Stomach (tissue), 9 donors: ENCODE measurements around the gene JUN. TPM values are rescaled to one million over a fixed set of nuclear protein-coding genes. Genes with fewer than 3 reads are reported as not detected.

Experiments
- DNase-seq, 2 donors: peaks; one replicate each; pipeline versions ENCODE4 v3.0.0 to v3.0.0-alpha.2; 2013 to 2019
- H3K27ac ChIP-seq, 5 donors: fragments of 200-600 bp in 4 of 5; sonication (generic) in 4 of 5; one replicate each; pipeline ENCODE4 v1.5.1; 2013 to 2019; ENCODE audit warnings: mild to moderate bottlenecking in 1 of 5, moderate library complexity in 1 of 5
- H3K27me3 ChIP-seq, 3 donors: fragments of 200-600 bp; sonication (generic); one replicate each; pipeline ENCODE4 v1.5.1; 2017 to 2019; ENCODE audit warnings: mixed run types in 1 of 3
- H3K36me3 ChIP-seq, 4 donors: fragments of 200-600 bp; sonication (generic); 1 replicate in 3 of 4; 2 replicates in 1 of 4; pipeline ENCODE4 v1.5.1; 2016 to 2019
- H3K4me1 ChIP-seq, 4 donors: fragments of 200-600 bp; sonication (generic); one replicate each; pipeline ENCODE4 v1.5.1; 2016 to 2019
- H3K4me3 ChIP-seq, 4 donors: fragments of 200-600 bp; sonication (generic) in 3 of 4; one replicate each; pipeline ENCODE4 v1.5.1; 2016 to 2019; ENCODE audit warnings: mild to moderate bottlenecking in 1 of 4
- H3K9me3 ChIP-seq, 4 donors: fragments of 200-600 bp; sonication (generic); one replicate each; pipeline ENCODE4 v1.5.1; 2016 to 2019
- EP300 ChIP-seq: sonication (generic); formaldehyde crosslinking; IDR thresholded peaks from one replicate; pipeline ENCODE4 v1.6.1; 2017; ENCODE audit warnings: antibody characterized with exemption
- POLR2A ChIP-seq, 4 donors: fragments of 450-650 bp; IDR thresholded peaks; one replicate each; pipeline ENCODE4 v1.6.1; 2016; ENCODE audit warnings: antibody characterized with exemption in 4 of 4, control low read depth in 2 of 4, mild to moderate bottlenecking in 1 of 4, moderate library complexity in 1 of 4
- POLR2AphosphoS5 ChIP-seq, 3 donors: sonication (generic); formaldehyde crosslinking; IDR thresholded peaks; one replicate each; pipeline ENCODE4 v1.6.1; 2016; ENCODE audit warnings: antibody characterized with exemption in 3 of 3
- WGBS, 5 donors: extraction: QIAGEN DNeasy Blood & Tissue Kit in 3 of 5; methylation state at CpG; one replicate each; pipeline versions ENCODE4 v1.1.5 to v1.1.7; 2013 to 2018; 5-methylcytosine and 5-hydroxymethylcytosine counted together
- intact Hi-C: fragments of 100-400 bp; cut with DNase I; formaldehyde crosslinking; loops from one replicate; pipeline ENCODE4 v1.15.1; 2023; ENCODE audit warnings: low total_unique reads
- polyA plus RNA-seq, 3 donors: library from polyadenylated mRNA; stranded (reverse); fragments of 200-250 nt; gene quantifications; one replicate each; pipeline ENCODE4 v1.2.3, GENCODE V29; 2013
- total RNA-seq, 5 donors: library from RNA; depleted of rRNA; stranded (reverse); fragments of >200 nt; gene quantifications; one replicate each; pipeline versions ENCODE4 v1.1.0 to v1.2.3, GENCODE V29; 2014 to 2016
- TF ChIP-seq, protein P1 (sequence below), 7 experiments: fragments of 450-650 bp in 4 of 7; fragments of 200-600 bp in 3 of 7; sonication (generic) in 3 of 7; IDR thresholded peaks; one replicate each; pipeline ENCODE4 v1.5.1; 2016 to 2019; ENCODE audit warnings: antibody characterized with exemption in 7 of 7, control low read depth in 2 of 7, mild to moderate bottlenecking in 1 of 7
- donor health status: healthy with polysubstance abuse.
- donor health status: Bipolar disorder and iron deficiency.
- donor health status: healthy.

The JUN gene
- total and polyA plus RNA-seq, 8 donors: 64.9 to 382 (median 170) TPM

DNA sequence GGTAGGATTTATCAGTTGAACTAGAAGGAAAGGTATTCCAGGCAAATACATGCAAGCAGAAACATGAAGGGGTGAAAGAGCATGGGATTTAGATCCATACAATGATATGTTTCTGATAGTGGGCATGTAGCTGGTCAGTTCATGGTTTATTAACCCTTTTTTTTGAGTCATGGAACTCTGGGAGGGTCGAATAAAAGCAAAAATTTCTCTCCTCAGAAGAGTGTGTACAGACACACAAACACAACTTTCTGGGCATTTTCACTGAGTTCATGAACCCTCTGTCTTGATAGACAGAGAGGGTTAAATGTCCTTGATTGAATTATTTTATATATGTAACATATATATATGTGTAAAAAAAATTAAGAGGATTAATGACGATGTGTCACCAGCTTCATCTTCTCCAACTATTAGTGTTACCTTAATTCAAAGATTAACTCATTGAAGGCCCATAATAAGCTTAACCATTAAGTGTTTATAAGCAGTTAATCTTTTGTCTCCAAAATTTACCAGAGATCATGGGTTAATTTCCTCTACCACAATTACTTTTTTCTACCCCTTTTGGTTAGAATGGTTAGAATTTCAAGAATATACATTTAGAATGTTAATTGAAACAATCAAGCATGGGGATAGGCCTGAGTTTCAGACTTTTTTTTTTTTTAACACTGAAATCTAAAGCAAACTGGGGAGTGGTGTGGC is 4.6 kb downstream of the JUN start:
- Histone ChIP-seq H3K27ac (peak overlapping the region; percentile 65 to 100 (median 98)), H3K27me3 (no peaks in the 10 kb centered on the region), H3K4me3 (no peak overlapping the region), H3K4me1 (peaks cover 4 to 25% (median 15%) of the 10 kb centered on the region in 4 donors), H3K36me3 (peaks cover 0 to 14% (median 9%) of the 10 kb centered on the region in 4 donors), H3K9me3 (no peaks in the 10 kb centered on the region)
- no peak for TF ChIP-seq POLR2A (IDR thresholded peaks at IDR 0.05)
- TF ChIP-seq, protein P1, sequence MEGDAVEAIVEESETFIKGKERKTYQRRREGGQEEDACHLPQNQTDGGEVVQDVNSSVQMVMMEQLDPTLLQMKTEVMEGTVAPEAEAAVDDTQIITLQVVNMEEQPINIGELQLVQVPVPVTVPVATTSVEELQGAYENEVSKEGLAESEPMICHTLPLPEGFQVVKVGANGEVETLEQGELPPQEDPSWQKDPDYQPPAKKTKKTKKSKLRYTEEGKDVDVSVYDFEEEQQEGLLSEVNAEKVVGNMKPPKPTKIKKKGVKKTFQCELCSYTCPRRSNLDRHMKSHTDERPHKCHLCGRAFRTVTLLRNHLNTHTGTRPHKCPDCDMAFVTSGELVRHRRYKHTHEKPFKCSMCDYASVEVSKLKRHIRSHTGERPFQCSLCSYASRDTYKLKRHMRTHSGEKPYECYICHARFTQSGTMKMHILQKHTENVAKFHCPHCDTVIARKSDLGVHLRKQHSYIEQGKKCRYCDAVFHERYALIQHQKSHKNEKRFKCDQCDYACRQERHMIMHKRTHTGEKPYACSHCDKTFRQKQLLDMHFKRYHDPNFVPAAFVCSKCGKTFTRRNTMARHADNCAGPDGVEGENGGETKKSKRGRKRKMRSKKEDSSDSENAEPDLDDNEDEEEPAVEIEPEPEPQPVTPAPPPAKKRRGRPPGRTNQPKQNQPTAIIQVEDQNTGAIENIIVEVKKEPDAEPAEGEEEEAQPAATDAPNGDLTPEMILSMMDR (IDR thresholded peaks at IDR 0.05): no peak
- peak in 2 of 3 donors; percentile 65 to 70 for TF ChIP-seq POLR2AphosphoS5 (IDR thresholded peaks at IDR 0.05)
- peak in 1 of 2 donors; percentile 48 for DNase-seq
- WGBS, 5 donors: 23 to 54% (median 37%) methylated on average over 2 of the region's 2 CpGs
- intact Hi-C loops: no loop called here

GRCh38 chr1:58778385-58779000 is 5.4 kb downstream of the JUN start:
- no peaks in the 10 kb centered on the region for H3K27me3 ChIP-seq
- H3K4me3 ChIP-seq: no peak overlapping the region
- H3K36me3 ChIP-seq: peaks cover 0 to 14% (median 9%) of the 10 kb centered on the region in 4 donors
- WGBS, 5 donors: 49 to 73% (median 62%) methylated on average over 3 of the region's 3 CpGs
- H3K9me3 ChIP-seq: no peaks in the 10 kb centered on the region
- peak overlapping the region in 3 of 5 donors; percentile 19 to 100 (median 99) for H3K27ac ChIP-seq
- intact Hi-C loops: no loop called here
- DNase-seq: peak in 1 of 2 donors; percentile 31
- TF ChIP-seq, protein P1 (IDR thresholded peaks at IDR 0.05): no peak
- no peak for TF ChIP-seq EP300
- TF ChIP-seq POLR2AphosphoS5 (IDR thresholded peaks at IDR 0.05): no peak
- TF ChIP-seq POLR2A (IDR thresholded peaks at IDR 0.05): no peak
- peaks cover 9 to 32% (median 20%) of the 10 kb centered on the region in 4 donors for H3K4me1 ChIP-seq

- H3K9me3 ChIP-seq: no peaks in the 10 kb centered on the region
- H3K4me1 ChIP-seq: peaks cover 12 to 22% (median 16%) of the 10 kb centered on the region in 4 donors
- no peaks in the 10 kb centered on the region for H3K27me3 ChIP-seq
- DNase-seq: no peak
- TF ChIP-seq POLR2AphosphoS5 (IDR thresholded peaks at IDR 0.05) (no peak), EP300 (no peak), POLR2A (IDR thresholded peaks at IDR 0.05) (no peak)
- TF ChIP-seq, protein P1 (IDR thresholded peaks at IDR 0.05): no peak
- WGBS, 5 donors: 59 to 79% (median 67%) methylated on average over 1 of the region's 1 CpG
- H3K36me3 ChIP-seq: no peaks in the 10 kb centered on the region
- intact Hi-C loops: no loop called here
- no peak overlapping the region for H3K4me3 ChIP-seq
- H3K27ac ChIP-seq: peak overlapping the region; percentile 28 to 84 (median 73)
Observed at GRCh38 chr1:58774027-58774426, 9.8 kb downstream of the JUN start.

- Histone ChIP-seq H3K4me3 (no peak overlapping the region), H3K27me3 (no peaks in the 10 kb centered on the region), H3K9me3 (no peaks in the 10 kb centered on the region), H3K36me3 (no peaks in the 10 kb centered on the region), H3K27ac (peak overlapping the region; percentile 69 to 84 (median 73)), H3K4me1 (peaks cover 12 to 25% (median 17%) of the 10 kb centered on the region in 4 donors)
- WGBS, 5 donors: 0 to 6% (median 3%) methylated on average over 3 of the region's 3 CpGs
- peak; percentile 76 to 89 for DNase-seq
- TF ChIP-seq POLR2AphosphoS5 (IDR thresholded peaks at IDR 0.05): peak in 2 of 3 donors; percentile 52 to 66
- no peak for TF ChIP-seq POLR2A (IDR thresholded peaks at IDR 0.05)
- intact Hi-C loops: no loop called here
Observed at GRCh38 chr1:58773406-58773840, 10.4 kb downstream of the JUN start.
